Measurements from ENCODE around the gene AGAP1. TPM values are rescaled to one million over a fixed set of nuclear protein-coding genes. Genes with fewer than 3 reads are reported as not detected.

The AGAP1 gene
- total and polyA plus RNA-seq, 8 donors, result 5.0 to 27.6 (median 17.4) TPM

DNA sequence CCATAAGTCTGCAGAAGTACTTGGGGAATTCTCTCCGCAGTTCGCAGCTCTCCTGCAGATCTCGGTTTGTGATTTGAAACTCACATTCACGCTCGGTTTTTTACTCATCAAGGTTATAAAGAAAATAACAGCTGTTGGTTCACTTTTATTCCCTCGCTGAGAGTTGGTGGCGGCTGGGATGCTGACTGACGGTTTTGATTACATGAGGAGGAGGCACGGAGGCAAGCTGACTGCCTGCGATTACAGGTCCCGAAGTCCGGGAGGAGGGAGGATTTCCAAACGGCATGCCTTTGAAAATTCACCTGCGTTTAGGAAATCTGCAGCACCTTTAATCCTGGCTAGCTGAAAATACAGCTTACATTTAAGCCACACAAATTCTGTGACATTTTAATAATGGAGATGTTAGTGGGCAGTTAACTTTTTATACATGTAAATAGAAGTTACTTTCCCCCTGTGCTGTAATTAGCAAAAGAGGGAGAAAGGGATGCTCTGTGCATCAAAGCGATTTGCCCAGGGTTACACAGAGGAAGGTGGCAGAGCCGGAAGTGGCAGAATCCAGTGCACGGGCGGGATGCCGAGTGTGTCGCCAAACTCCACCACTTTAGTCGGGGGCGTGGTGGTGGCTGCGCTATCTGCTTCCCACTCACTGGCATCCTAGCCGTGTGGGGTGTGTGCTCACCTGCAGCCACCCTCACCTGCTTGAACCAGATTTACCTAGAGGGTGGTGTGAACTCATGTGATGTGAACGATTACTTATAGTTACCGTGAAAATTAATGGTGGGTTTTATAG, 14.7 kb downstream of the AGAP1 start:
- no peaks in the 10 kb centered on the region for H3K27me3 ChIP-seq
- WGBS, 2 donors, result 75 to 76% methylated on average over 26 of the region's 26 CpGs
- intact Hi-C loops (cut with DNase I), result no loop called here
- no peaks in the 10 kb centered on the region for H3K36me3 ChIP-seq
- H3K4me3 ChIP-seq, result no peak overlapping the region
- H3K9me3 ChIP-seq, result no peaks in the 10 kb centered on the region
- FAIRE-seq (no peak), ATAC-seq (no peak), DNase-seq (no peak)
- TF ChIP-seq, protein P1, sequence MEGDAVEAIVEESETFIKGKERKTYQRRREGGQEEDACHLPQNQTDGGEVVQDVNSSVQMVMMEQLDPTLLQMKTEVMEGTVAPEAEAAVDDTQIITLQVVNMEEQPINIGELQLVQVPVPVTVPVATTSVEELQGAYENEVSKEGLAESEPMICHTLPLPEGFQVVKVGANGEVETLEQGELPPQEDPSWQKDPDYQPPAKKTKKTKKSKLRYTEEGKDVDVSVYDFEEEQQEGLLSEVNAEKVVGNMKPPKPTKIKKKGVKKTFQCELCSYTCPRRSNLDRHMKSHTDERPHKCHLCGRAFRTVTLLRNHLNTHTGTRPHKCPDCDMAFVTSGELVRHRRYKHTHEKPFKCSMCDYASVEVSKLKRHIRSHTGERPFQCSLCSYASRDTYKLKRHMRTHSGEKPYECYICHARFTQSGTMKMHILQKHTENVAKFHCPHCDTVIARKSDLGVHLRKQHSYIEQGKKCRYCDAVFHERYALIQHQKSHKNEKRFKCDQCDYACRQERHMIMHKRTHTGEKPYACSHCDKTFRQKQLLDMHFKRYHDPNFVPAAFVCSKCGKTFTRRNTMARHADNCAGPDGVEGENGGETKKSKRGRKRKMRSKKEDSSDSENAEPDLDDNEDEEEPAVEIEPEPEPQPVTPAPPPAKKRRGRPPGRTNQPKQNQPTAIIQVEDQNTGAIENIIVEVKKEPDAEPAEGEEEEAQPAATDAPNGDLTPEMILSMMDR (IDR thresholded peaks at IDR 0.05), result no peak
- H3K27ac ChIP-seq, result no peak overlapping the region
- H3K4me1 ChIP-seq, result peaks cover 10 to 23% (median 21%) of the 10 kb centered on the region in 3 donors

DNA sequence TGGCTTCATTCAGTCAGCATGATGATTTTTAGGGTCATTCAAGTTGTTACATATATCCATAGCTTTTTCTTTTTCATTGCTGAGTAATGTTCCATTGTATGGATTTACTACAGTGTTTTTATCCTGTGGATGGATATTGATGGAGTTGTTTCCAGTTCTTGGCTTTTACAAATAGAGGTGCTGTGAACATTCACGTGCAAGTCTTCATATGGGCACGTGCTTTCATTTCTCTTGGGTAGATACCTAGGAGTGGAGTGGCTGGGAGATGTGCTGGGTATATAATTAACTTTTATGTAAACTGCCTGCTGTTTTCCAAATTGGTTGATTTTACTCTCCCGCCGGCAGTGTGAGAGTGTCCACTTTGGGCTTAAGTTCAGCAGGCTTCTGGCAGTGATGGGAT, 16.5 kb downstream of the AGAP1 start:
- H3K9me3 ChIP-seq, result no peaks in the 10 kb centered on the region
- TF ChIP-seq, protein P1 (IDR thresholded peaks at IDR 0.05), result no peak
- no peaks in the 10 kb centered on the region for H3K36me3 ChIP-seq
- 35 to 39% methylated on average over 4 of the region's 4 CpGs for WGBS, 2 donors
- ATAC-seq, result no peak
- no peak for DNase-seq
- intact Hi-C loops (cut with DNase I), result no loop called here
- H3K4me1 ChIP-seq, result peaks cover 2 to 16% (median 13%) of the 10 kb centered on the region in 3 donors
- H3K4me3 ChIP-seq, result no peak overlapping the region
- H3K27ac ChIP-seq, result peak overlapping the region in 1 of 4 donors; percentile 69
- H3K27me3 ChIP-seq, result no peaks in the 10 kb centered on the region
- no peak for FAIRE-seq

- no peaks in the 10 kb centered on the region for H3K27me3 ChIP-seq
- no peaks in the 10 kb centered on the region for H3K36me3 ChIP-seq
- peak; percentile 29 to 65 (median 60) for DNase-seq
- H3K4me1 ChIP-seq, result peaks cover 0 to 11% (median 10%) of the 10 kb centered on the region in 3 donors
- intact Hi-C loops (cut with DNase I), result no loop called here
- FAIRE-seq, result peak; percentile 20
- H3K4me3 ChIP-seq, result no peak overlapping the region
- 14 to 18% methylated on average over 7 of the region's 7 CpGs for WGBS, 2 donors
- H3K9me3 ChIP-seq, result no peaks in the 10 kb centered on the region
- peak; percentile 91 to 94 (median 92) for ATAC-seq
- peak overlapping the region in 3 of 4 donors; percentile 8 to 69 (median 66) for H3K27ac ChIP-seq
- TF ChIP-seq, protein P1 (IDR thresholded peaks at IDR 0.05), result no peak
These were observed 17.4 kb downstream of the AGAP1 start for GRCh38 chr2:235511187-235511661.

DNA sequence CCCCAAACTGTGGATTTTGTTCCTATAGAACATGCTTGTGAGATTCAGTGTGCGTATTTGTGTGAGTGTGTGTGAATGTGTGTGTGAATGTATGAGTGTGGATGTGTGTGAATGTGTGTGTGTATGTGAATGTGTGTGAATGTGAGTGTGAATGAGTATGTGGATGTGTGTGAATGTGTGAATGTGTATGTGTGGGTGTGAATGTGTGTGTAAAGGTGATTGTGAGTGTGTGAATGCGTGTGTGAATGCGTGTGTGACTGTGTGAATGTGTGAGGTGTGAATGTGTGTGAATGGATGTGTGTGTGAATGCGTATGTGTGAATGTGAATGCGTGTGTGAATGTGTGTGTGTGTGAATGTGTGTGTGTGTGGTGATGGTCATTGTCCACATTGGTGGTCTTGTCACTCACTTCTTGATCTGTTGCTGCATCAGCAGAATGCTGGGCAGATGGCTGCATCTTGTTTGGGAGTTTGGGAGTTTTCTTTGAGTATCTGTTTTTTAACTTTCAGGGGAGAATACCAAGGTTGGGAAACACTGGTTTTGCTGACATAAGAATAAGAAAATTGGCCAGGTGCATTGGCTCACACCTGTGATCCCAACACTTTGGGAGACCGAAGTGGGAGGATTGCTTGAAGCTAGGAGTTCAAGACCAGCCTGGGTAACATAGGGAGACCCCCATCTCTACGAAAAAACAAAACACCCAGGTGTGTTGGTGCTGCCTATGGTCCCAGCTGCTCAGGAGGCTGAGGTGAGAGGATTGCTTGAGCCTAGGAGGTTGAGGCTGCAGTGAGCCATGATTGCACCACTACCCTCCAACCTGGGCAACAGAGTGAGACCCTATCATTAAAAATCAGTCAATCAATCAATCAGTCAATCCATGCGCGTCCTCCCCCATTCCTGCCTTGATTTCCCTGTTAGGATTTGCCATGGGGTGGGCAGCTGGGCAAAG, 18.2 kb downstream of the AGAP1 start:
- TF ChIP-seq, protein P1 (IDR thresholded peaks at IDR 0.05), result no peak
- WGBS, 2 donors, result 78 to 83% methylated on average over 9 of the region's 9 CpGs
- no peak overlapping the region for H3K4me3 ChIP-seq
- peak in 2 of 4 donors; percentile 2 to 13 for ATAC-seq
- no peaks in the 10 kb centered on the region for H3K9me3 ChIP-seq
- H3K27me3 ChIP-seq, result no peaks in the 10 kb centered on the region
- no peaks in the 10 kb centered on the region for H3K36me3 ChIP-seq
- FAIRE-seq, result no peak
- peaks cover 0 to 11% (median 10%) of the 10 kb centered on the region in 3 donors for H3K4me1 ChIP-seq
- peak overlapping the region in 3 of 4 donors; percentile 4 to 69 (median 66) for H3K27ac ChIP-seq
- DNase-seq, result no peak
- intact Hi-C loops (cut with DNase I), result no loop called here
